H1 (cell line): ENCODE measurements around the gene SLC39A11. TPM values are rescaled to one million over a fixed set of nuclear protein-coding genes. Genes with fewer than 3 reads are reported as not detected.

Experiments
- CTCF ChIA-PET: fragments of 300-600 bp; sonication (Branson Sonifier 250); formaldehyde crosslinking; loops from one replicate; lab custom pipeline; 2021; ENCODE audit not compliant: partially characterized antibody; lab: Charles Lee
- POLR2A ChIA-PET: fragments of 300-600 bp; sonication (Branson Sonifier 250); formaldehyde crosslinking; loops from one replicate; lab custom pipeline; 2021; ENCODE audit warnings: inconsistent platforms; ENCODE audit not compliant: partially characterized antibody; lab: Charles Lee
- DNase-seq, 2 experiments: peaks; one replicate each; pipeline versions ENCODE4 v3.0.0 to v3.0.0-alpha.2; 2010 to 2022; ENCODE audit warnings: low spot score in 2 of 2, low read depth in 1 of 2, mixed read lengths in 1 of 2
- FAIRE-seq: peaks from 2 replicates; lab custom pipeline; 2011; peaks lifted over from hg19 to GRCh38; lab: Jason Lieb, UNC
- H2AFZ ChIP-seq: 2 replicates; pipeline ENCODE4 v1.8.1; 2012; ENCODE audit warnings: low read length, inconsistent platforms
- H2AK5ac ChIP-seq: 2 replicates; pipeline ENCODE4 v1.6.1; 2013; ENCODE audit warnings: low read depth, low read length
- H2BK120ac ChIP-seq: replicated peaks from 2 replicates; pipeline ENCODE3; 2013; ENCODE audit warnings: low read depth, low read length, inconsistent platforms
- H2BK12ac ChIP-seq: 2 replicates; pipeline ENCODE4 v1.6.1; 2013; ENCODE audit warnings: low read depth, low read length
- H2BK15ac ChIP-seq: 2 replicates; pipeline ENCODE4 v1.6.1; 2013; ENCODE audit warnings: low read length
- H2BK20ac ChIP-seq: 2 replicates; pipeline ENCODE4 v1.6.1; 2013; ENCODE audit warnings: low read length
- H2BK5ac ChIP-seq: 2 replicates; pipeline ENCODE4 v1.6.1; 2013; ENCODE audit warnings: low read depth, low read length
- H3K14ac ChIP-seq: 2 replicates; pipeline ENCODE4 v1.6.1; 2013; ENCODE audit warnings: inconsistent platforms; ENCODE audit not compliant: insufficient read length
- H3K18ac ChIP-seq: 2 replicates; pipeline ENCODE4 v1.6.1; 2013; ENCODE audit warnings: low read length; ENCODE audit errors: extremely low read depth
- H3K23ac ChIP-seq: 2 replicates; pipeline ENCODE4 v1.6.1; 2013; ENCODE audit warnings: inconsistent platforms; ENCODE audit not compliant: insufficient read length
- H3K23me2 ChIP-seq: 2 replicates; pipeline ENCODE4 v1.6.1; 2013; ENCODE audit warnings: low read depth, low read length
- H3K27ac ChIP-seq: 2 replicates; pipeline ENCODE4 v1.6.1; 2011; ENCODE audit warnings: low read depth, low read length, inconsistent platforms
- H3K27me3 ChIP-seq, 4 experiments: replicated peaks in 1 of 4; 1 replicate in 1 of 4; 2 replicates in 3 of 4; pipeline versions ENCODE4 v1.6.1 to v1.8.1; 2011 to 2013; ENCODE audit warnings: low read length in 3 of 4, mild to moderate bottlenecking in 3 of 4, inconsistent platforms in 2 of 4, mixed read lengths in 2 of 4, moderate library complexity in 1 of 4; ENCODE audit not compliant: control insufficient read depth in 3 of 4, insufficient read depth in 3 of 4; ENCODE audit errors: extremely low read depth in 1 of 4
- H3K36me3 ChIP-seq, 4 experiments: 2 replicates each; pipeline versions ENCODE4 v1.6.1 to v1.8.1; 2011 to 2013; ENCODE audit warnings: mild to moderate bottlenecking in 4 of 4, low read length in 3 of 4, moderate library complexity in 2 of 4, control low read depth in 1 of 4, inconsistent platforms in 1 of 4; ENCODE audit not compliant: insufficient read depth in 4 of 4, control insufficient read depth in 2 of 4
- H3K4ac ChIP-seq: replicated peaks from 2 replicates; pipeline ENCODE3; 2013; ENCODE audit warnings: low read length, low read depth, mixed read lengths, inconsistent platforms; ENCODE audit not compliant: insufficient read length
- H3K4me1 ChIP-seq, 4 experiments: replicated peaks in 1 of 4; 1 replicate in 1 of 4; 2 replicates in 3 of 4; pipeline versions ENCODE4 v1.6.1 to v1.8.1; 2011 to 2013; ENCODE audit warnings: low read length in 3 of 4, inconsistent platforms in 2 of 4, mixed read lengths in 1 of 4; ENCODE audit not compliant: insufficient read depth in 4 of 4, control insufficient read depth in 3 of 4
- H3K4me2 ChIP-seq, 2 experiments: 2 replicates each; pipeline versions ENCODE4 v1.6.1 to v1.8.1; 2011 to 2013; ENCODE audit warnings: low read depth in 2 of 2, low read length in 2 of 2, control low read depth in 1 of 2, inconsistent platforms in 1 of 2, mild to moderate bottlenecking in 1 of 2; ENCODE audit not compliant: insufficient read depth in 1 of 2
- H3K4me3 ChIP-seq, 4 experiments: fragments of 200-600, 300-600 bp in 1 of 4; sonication (generic), shearing (Covaris generic), sonication (Bioruptor Twin) in 1 of 4; 2 replicates each; pipeline versions ENCODE4 v1.5.1 to v1.8.1; 2011 to 2016; ENCODE audit warnings: low read length in 4 of 4, low read depth in 3 of 4, control low read depth in 2 of 4, inconsistent platforms in 2 of 4, mild to moderate bottlenecking in 2 of 4, mixed read lengths in 1 of 4, moderate library complexity in 1 of 4; ENCODE audit not compliant: insufficient read depth in 2 of 4; ENCODE audit errors: extremely low read depth in 1 of 4
- H3K56ac ChIP-seq: replicated peaks from 2 replicates; pipeline ENCODE3; 2013; ENCODE audit warnings: low read depth, mild to moderate bottlenecking, mixed read lengths, low read length, inconsistent platforms; ENCODE audit not compliant: insufficient read length
- H3K79me1 ChIP-seq: 2 replicates; pipeline ENCODE4 v1.6.1; 2013; ENCODE audit warnings: low read depth, low read length, control low read depth
- H3K79me2 ChIP-seq, 2 experiments: 2 replicates each; pipeline versions ENCODE4 v1.6.1 to v1.8.1; 2012 to 2013; ENCODE audit warnings: low read length in 2 of 2, mild to moderate bottlenecking in 2 of 2, inconsistent platforms in 1 of 2; ENCODE audit not compliant: insufficient read depth in 2 of 2, control insufficient read depth in 1 of 2
- H3K9ac ChIP-seq, 4 experiments: replicated peaks in 1 of 4; 1 replicate in 1 of 4; 2 replicates in 3 of 4; pipeline versions ENCODE4 v1.6.1 to v1.8.1; 2011 to 2013; ENCODE audit warnings: low read depth in 3 of 4, low read length in 3 of 4, control low read depth in 2 of 4, mild to moderate bottlenecking in 2 of 4, moderate library complexity in 2 of 4, inconsistent platforms in 1 of 4; ENCODE audit errors: extremely low read depth in 1 of 4
- H3K9me3 ChIP-seq, 2 experiments: 2 replicates each; pipeline versions ENCODE4 v1.6.1 to v1.8.1; 2012 to 2013; ENCODE audit warnings: mild to moderate bottlenecking in 2 of 2, moderate library complexity in 2 of 2, control low read depth in 1 of 2, inconsistent platforms in 1 of 2, low read depth in 1 of 2, low read length in 1 of 2, mixed read lengths in 1 of 2; ENCODE audit not compliant: insufficient read depth in 2 of 2
- H4K20me1 ChIP-seq, 2 experiments: replicated peaks in 1 of 2; 2 replicates each; pipeline versions ENCODE3 to v1.8.1; 2011 to 2013; ENCODE audit warnings: inconsistent platforms in 2 of 2, low read length in 2 of 2, mild to moderate bottlenecking in 1 of 2; ENCODE audit not compliant: insufficient read depth in 2 of 2, control insufficient read depth in 1 of 2
- H4K5ac ChIP-seq: 2 replicates; pipeline ENCODE4 v1.6.1; 2013; ENCODE audit warnings: low read length, low read depth, mixed read lengths, inconsistent platforms; ENCODE audit not compliant: insufficient read length
- H4K8ac ChIP-seq: 2 replicates; pipeline ENCODE4 v1.8.0; 2013; ENCODE audit warnings: mild to moderate bottlenecking, moderate library complexity, low read length, inconsistent platforms; ENCODE audit not compliant: insufficient read depth; ENCODE audit errors: extremely low read depth
- H4K91ac ChIP-seq: replicated peaks from 2 replicates; pipeline ENCODE3; 2013; ENCODE audit warnings: low read length, mixed read lengths, inconsistent platforms; ENCODE audit not compliant: insufficient read length
- BACH1 ChIP-seq: IDR thresholded peaks from 2 replicates; pipeline ENCODE4 v1.6.1; 2012; ENCODE audit warnings: low read length, improper control_type of control experiment
- CHD1 ChIP-seq: IDR thresholded peaks from 2 replicates; pipeline ENCODE4 v1.6.1; 2012; ENCODE audit warnings: low read depth, low read length, improper control_type of control experiment
- FOSL1 ChIP-seq: IDR thresholded peaks from 2 replicates; pipeline ENCODE4 v1.6.1; 2011; ENCODE audit warnings: mild to moderate bottlenecking, low read depth, low read length, moderate library complexity; ENCODE audit not compliant: insufficient read depth
- GABPA ChIP-seq: IDR thresholded peaks from 2 replicates; pipeline ENCODE4 v1.6.1; 2011; ENCODE audit warnings: mild to moderate bottlenecking, low read length, moderate library complexity, borderline replicate concordance; ENCODE audit not compliant: insufficient read depth
- POLR2A ChIP-seq, 2 experiments: IDR thresholded peaks; 1 replicate in 1 of 2; 2 replicates in 1 of 2; pipeline ENCODE4 v1.6.1; 2011; ENCODE audit warnings: low read depth in 2 of 2, low read length in 2 of 2, mild to moderate bottlenecking in 2 of 2; ENCODE audit errors: control extremely low read depth in 1 of 2
- SIX5 ChIP-seq: IDR thresholded peaks from 2 replicates; pipeline ENCODE4 v1.6.1; 2011; ENCODE audit warnings: mild to moderate bottlenecking, low read depth, low read length
- WGBS, 2 experiments: shearing (Covaris generic) in 1 of 2; methylation state at CpG; one replicate each; pipeline versions ENCODE4 v1.1.6 to v1.1.7; 2013 to 2015; ENCODE audit warnings: low lambda C conversion rate in 2 of 2, mixed read lengths in 2 of 2, inconsistent platforms in 1 of 2, low coverage in 1 of 2, missing lambda C conversion rate in 1 of 2; ENCODE audit not compliant: insufficient replicate concordance in 2 of 2, insufficient coverage in 1 of 2, insufficient read length in 1 of 2; ENCODE audit errors: extremely low coverage in 1 of 2, missing lambda C conversion rate in 1 of 2; 5-methylcytosine and 5-hydroxymethylcytosine counted together
- polyA plus RNA-seq, 7 experiments: library from polyadenylated mRNA; depleted of rRNA in 3 of 7; stranded (reverse) in 5 of 7; unstranded in 2 of 7; fragments of >200 nt in 5 of 7; fragments of 200-250 nt in 2 of 7; gene quantifications; 1 replicate in 5 of 7; 2 replicates in 1 of 7; 4 replicates in 1 of 7; pipeline versions ENCODE4 v1.2.1 to v1.2.3, GENCODE V29; 2011 to 2013; ENCODE audit warnings: missing spikeins in 2 of 7, mixed read lengths in 2 of 7
- total RNA-seq: library from RNA; stranded (reverse); fragmentation: NEBNext Ultra II Directional; extraction: Animal tissue kit (Norgen Biotek cat#: 25700); gene quantifications from 2 replicates; pipeline ENCODE4 v1.2.1, GENCODE V29; 2021

Gene SLC39A11
- total and polyA plus RNA-seq, 2 of the 8 experiments (the other 6 are each of a cell fraction or from before 2014, with no cell fraction given), result 12.2 to 19.6 TPM

DNA sequence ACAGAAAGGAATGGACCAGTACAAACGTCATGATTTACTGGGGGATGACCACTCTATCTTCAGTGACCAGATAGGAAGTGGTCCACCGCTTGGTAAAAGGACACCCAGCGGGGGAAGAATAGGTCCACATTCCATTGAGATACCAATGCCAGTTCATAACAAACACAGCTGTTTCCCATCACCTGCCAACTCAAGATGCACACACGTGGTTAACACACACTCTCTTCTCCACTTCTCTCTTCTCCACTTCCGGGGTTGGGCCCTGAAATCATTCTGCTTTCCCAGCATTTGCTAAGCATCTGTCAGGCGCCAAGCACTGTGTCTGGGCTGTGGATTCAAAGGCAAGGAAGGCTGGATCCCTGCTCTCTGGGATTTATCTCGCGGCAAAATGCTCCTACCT is 175.5 kb downstream of the SLC39A11 start:
- WGBS, 2 experiments, result 93% methylated on average over 8 of the region's 8 CpGs; no CpG with 5 or more reads in 1 of the 2 experiments
- CTCF ChIA-PET, result no interaction called here
- no peak overlapping the region for H2BK15ac ChIP-seq
- TF ChIP-seq FOSL1 (no peak), SIX5 (no peak), GABPA (no peak), POLR2A (IDR thresholded peaks at IDR 0.05; ENCODE audit: control extremely low read depth in 1 of 2, low read depth in 2 of 2, low read length in 2 of 2) (no peak), CHD1 (no peak), BACH1 (no peak)

More for the DNA sequence above, 175.5 kb downstream of the SLC39A11 start:
- H3K56ac ChIP-seq, result no peak overlapping the region
- DNase-seq (no peak), FAIRE-seq (no peak)
- H3K23ac ChIP-seq, result no peak overlapping the region
- no peaks in the 10 kb centered on the region; the same call in 1 of the 2 replicates for H3K79me1 ChIP-seq
- no peak overlapping the region for H2BK12ac ChIP-seq
- no peak overlapping the region for H3K4me3 ChIP-seq
- no peak overlapping the region for H3K9ac ChIP-seq
- H4K5ac ChIP-seq, result no peak overlapping the region
- no peak overlapping the region for H3K4me2 ChIP-seq
- H4K20me1 ChIP-seq, result no peaks in the 10 kb centered on the region
- no peaks in the 10 kb centered on the region for H3K36me3 ChIP-seq
- H3K18ac ChIP-seq, result no peak overlapping the region
- POLR2A ChIA-PET, result no interaction called here
- H2AFZ ChIP-seq, result no peak overlapping the region
- no peak overlapping the region for H3K27ac ChIP-seq
- H4K91ac ChIP-seq, result no peak overlapping the region
- no peaks in the 10 kb centered on the region for H3K9me3 ChIP-seq
- H3K23me2 ChIP-seq, result peaks cover 5% of the 10 kb centered on the region; the same call in 1 of the 2 replicates
- H3K14ac ChIP-seq, result no peak overlapping the region
- H2AK5ac ChIP-seq, result no peak overlapping the region
- H2BK120ac ChIP-seq, result no peak overlapping the region
- H3K79me2 ChIP-seq, result no peaks in the 10 kb centered on the region
- H3K4ac ChIP-seq, result no peak overlapping the region
- no peak overlapping the region for H4K8ac ChIP-seq
- H2BK20ac ChIP-seq, result no peak overlapping the region
- H3K27me3 ChIP-seq, result no peaks in the 10 kb centered on the region
- no peaks in the 10 kb centered on the region for H3K4me1 ChIP-seq
- H2BK5ac ChIP-seq, result no peak overlapping the region
